ENCODE measurements around the gene STAT3. TPM values are rescaled to one million over a fixed set of nuclear protein-coding genes. Genes with fewer than 3 reads are reported as not detected.

Gene STAT3
- total and polyA plus RNA-seq, 2 of the 13 experiments (the other 11 are each of a cell fraction or from before 2014, with no cell fraction given), result 61.8 to 62.4 TPM

DNA sequence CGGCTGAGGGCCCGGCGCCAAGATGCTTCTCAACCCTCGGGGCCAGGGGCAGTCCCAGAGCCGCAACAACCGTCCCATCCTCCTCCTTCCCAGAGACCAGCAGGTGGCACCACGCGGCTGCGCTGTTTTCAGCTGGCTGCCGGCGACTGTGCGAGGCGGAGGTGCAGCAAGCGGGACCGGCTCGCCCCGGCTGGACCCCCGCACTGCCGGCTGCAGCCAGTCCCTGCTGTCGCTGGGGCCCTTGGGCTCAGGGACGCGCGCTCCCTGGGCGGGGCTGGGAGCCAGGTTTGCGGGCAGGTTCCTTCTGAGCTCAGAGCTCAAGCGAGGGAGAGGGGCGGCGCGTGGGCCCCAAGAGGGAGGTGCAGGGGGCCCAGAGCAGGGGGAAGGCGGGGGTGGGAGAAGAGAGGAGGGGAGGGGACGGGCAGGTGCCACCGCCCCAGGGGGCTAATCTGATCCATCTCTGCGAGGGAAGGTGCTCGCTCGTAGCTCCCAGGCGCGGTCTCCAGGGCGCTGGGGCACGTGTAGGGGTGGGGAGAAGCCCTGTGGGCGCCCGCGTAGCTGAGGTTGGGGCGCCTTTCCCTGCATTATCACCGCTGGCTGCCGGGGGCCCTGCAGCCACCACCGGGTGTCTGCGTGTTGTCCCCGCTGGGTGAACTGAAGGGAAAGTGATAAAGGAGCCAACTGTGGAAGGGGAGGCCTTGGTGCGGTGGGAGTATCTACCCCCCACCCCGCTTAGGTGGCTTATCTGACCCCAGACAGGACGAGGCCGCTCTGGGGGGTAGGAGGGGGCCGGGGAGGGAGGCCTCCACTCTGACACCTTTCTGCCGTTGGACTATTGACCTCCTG lies 75.7 kb downstream of the STAT3 start (continued):
- TF ChIP-seq ZNF839 (CRISPR knock-in tag; IDR thresholded peaks at IDR 0.05; ENCODE audit: borderline replicate concordance), result peak; percentile 31; the same call in 1 of the 2 replicates
- TF ChIP-seq NFKB2 (CRISPR knock-in tag; IDR thresholded peaks at IDR 0.05; ENCODE audit: borderline replicate concordance), result peak; percentile 82; the same call in 1 of the 2 replicates
- TF ChIP-seq ZNF883 (CRISPR knock-in tag; IDR thresholded peaks at IDR 0.05; ENCODE audit: not compliant biosample characterization), result peak; percentile 85
- TF ChIP-seq ZNF337 (CRISPR knock-in tag; IDR thresholded peaks at IDR 0.05; ENCODE audit: borderline replicate concordance, low read depth), result 0 out of 2 replicates have a peak, but pooled peaks have one; percentile 16
- TF ChIP-seq ZNF614 (CRISPR knock-in tag; IDR thresholded peaks at IDR 0.05; ENCODE audit: borderline replicate concordance), result peak; percentile 72
- TF ChIP-seq, protein P1, sequence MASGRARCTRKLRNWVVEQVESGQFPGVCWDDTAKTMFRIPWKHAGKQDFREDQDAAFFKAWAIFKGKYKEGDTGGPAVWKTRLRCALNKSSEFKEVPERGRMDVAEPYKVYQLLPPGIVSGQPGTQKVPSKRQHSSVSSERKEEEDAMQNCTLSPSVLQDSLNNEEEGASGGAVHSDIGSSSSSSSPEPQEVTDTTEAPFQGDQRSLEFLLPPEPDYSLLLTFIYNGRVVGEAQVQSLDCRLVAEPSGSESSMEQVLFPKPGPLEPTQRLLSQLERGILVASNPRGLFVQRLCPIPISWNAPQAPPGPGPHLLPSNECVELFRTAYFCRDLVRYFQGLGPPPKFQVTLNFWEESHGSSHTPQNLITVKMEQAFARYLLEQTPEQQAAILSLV (CRISPR knock-in tag; IDR thresholded peaks at IDR 0.05; ENCODE audit: borderline replicate concordance), result no peak; the same call in 1 of the 2 replicates
- TF ChIP-seq, protein P2, sequence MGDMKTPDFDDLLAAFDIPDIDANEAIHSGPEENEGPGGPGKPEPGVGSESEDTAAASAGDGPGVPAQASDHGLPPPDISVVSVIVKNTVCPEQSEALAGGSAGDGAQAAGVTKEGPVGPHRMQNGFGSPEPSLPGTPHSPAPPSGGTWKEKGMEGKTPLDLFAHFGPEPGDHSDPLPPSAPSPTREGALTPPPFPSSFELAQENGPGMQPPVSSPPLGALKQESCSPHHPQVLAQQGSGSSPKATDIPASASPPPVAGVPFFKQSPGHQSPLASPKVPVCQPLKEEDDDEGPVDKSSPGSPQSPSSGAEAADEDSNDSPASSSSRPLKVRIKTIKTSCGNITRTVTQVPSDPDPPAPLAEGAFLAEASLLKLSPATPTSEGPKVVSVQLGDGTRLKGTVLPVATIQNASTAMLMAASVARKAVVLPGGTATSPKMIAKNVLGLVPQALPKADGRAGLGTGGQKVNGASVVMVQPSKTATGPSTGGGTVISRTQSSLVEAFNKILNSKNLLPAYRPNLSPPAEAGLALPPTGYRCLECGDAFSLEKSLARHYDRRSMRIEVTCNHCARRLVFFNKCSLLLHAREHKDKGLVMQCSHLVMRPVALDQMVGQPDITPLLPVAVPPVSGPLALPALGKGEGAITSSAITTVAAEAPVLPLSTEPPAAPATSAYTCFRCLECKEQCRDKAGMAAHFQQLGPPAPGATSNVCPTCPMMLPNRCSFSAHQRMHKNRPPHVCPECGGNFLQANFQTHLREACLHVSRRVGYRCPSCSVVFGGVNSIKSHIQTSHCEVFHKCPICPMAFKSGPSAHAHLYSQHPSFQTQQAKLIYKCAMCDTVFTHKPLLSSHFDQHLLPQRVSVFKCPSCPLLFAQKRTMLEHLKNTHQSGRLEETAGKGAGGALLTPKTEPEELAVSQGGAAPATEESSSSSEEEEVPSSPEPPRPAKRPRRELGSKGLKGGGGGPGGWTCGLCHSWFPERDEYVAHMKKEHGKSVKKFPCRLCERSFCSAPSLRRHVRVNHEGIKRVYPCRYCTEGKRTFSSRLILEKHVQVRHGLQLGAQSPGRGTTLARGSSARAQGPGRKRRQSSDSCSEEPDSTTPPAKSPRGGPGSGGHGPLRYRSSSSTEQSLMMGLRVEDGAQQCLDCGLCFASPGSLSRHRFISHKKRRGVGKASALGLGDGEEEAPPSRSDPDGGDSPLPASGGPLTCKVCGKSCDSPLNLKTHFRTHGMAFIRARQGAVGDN (CRISPR knock-in tag; IDR thresholded peaks at IDR 0.05), result peak; percentile 91
- no peak for TF ChIP-seq SYNCRIP (IDR thresholded peaks at IDR 0.05; ENCODE audit: insufficient read depth, low read depth, low read length)
- TF ChIP-seq ZNF790 (CRISPR knock-in tag; IDR thresholded peaks at IDR 0.05; ENCODE audit: borderline replicate concordance), result no peak
- TF ChIP-seq, protein P3, sequence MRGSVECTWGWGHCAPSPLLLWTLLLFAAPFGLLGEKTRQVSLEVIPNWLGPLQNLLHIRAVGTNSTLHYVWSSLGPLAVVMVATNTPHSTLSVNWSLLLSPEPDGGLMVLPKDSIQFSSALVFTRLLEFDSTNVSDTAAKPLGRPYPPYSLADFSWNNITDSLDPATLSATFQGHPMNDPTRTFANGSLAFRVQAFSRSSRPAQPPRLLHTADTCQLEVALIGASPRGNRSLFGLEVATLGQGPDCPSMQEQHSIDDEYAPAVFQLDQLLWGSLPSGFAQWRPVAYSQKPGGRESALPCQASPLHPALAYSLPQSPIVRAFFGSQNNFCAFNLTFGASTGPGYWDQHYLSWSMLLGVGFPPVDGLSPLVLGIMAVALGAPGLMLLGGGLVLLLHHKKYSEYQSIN (CRISPR knock-in tag; IDR thresholded peaks at IDR 0.05; ENCODE audit: borderline replicate concordance), result no peak
- TF ChIP-seq, protein P4, sequence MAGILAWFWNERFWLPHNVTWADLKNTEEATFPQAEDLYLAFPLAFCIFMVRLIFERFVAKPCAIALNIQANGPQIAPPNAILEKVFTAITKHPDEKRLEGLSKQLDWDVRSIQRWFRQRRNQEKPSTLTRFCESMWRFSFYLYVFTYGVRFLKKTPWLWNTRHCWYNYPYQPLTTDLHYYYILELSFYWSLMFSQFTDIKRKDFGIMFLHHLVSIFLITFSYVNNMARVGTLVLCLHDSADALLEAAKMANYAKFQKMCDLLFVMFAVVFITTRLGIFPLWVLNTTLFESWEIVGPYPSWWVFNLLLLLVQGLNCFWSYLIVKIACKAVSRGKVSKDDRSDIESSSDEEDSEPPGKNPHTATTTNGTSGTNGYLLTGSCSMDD (CRISPR knock-in tag; IDR thresholded peaks at IDR 0.05), result no peak
- TF ChIP-seq CCDC6 (CRISPR knock-in tag; IDR thresholded peaks at IDR 0.05), result peak; percentile 61
- TF ChIP-seq NCOR1 (IDR thresholded peaks at IDR 0.05; ENCODE audit: borderline replicate concordance, low read length), result no peak; the same call in 1 of the 2 replicates
- peak; percentile 43; the same call in 1 of the 2 replicates for TF ChIP-seq TAF1 (CRISPR knock-in tag; IDR thresholded peaks at IDR 0.05)
- 0 out of 2 replicates have a peak, but pooled peaks have one; percentile 63 for TF ChIP-seq MED13 (CRISPR knock-in tag; IDR thresholded peaks at IDR 0.05)
- no peak for TF ChIP-seq SP140L (CRISPR knock-in tag; IDR thresholded peaks at IDR 0.05; ENCODE audit: borderline replicate concordance)
- TF ChIP-seq KDM5B (CRISPR knock-in tag; IDR thresholded peaks at IDR 0.05; ENCODE audit: borderline replicate concordance), result peak; percentile 84
- no peak for TF ChIP-seq ZNF749 (CRISPR knock-in tag; IDR thresholded peaks at IDR 0.05; ENCODE audit: borderline replicate concordance)
